GM12891 (cell line): ENCODE data around the gene CAMK1G.

ENCODE experiments used
- DNase-seq: peaks from one replicate; pipeline ENCODE4 v3.0.0; 2011; ENCODE audit warnings: low spot score; ENCODE audit not compliant: insufficient read length
- FAIRE-seq: peaks from 2 replicates; lab custom pipeline; 2011; peaks lifted over from hg19 to GRCh38; lab: Jason Lieb, UNC
- PAX5 ChIP-seq: IDR thresholded peaks from 2 replicates; pipeline ENCODE4 v1.6.1; 2011; ENCODE audit warnings: low read length, moderate library complexity, mild to moderate bottlenecking; ENCODE audit not compliant: insufficient read depth, severe bottlenecking
- POLR2A ChIP-seq: IDR thresholded peaks from 2 replicates; pipeline ENCODE4 v1.6.1; 2011; ENCODE audit warnings: low read depth, low read length, control low read depth
- POLR2AphosphoS5 ChIP-seq: IDR thresholded peaks from 2 replicates; pipeline ENCODE4 v1.6.1; 2011; ENCODE audit warnings: low read depth, low read length, control low read depth
- POU2F2 ChIP-seq: IDR thresholded peaks from 2 replicates; pipeline ENCODE4 v1.6.1; 2011; ENCODE audit warnings: low read depth, mild to moderate bottlenecking, control low read depth, low read length, moderate library complexity
- SPI1 ChIP-seq: IDR thresholded peaks from 2 replicates; pipeline ENCODE4 v1.6.1; 2011; ENCODE audit warnings: low read depth, low read length, control low read depth
- TAF1 ChIP-seq: IDR thresholded peaks from 2 replicates; pipeline ENCODE4 v1.6.1; 2011; ENCODE audit warnings: low read depth, low read length, control low read depth

The CAMK1G gene

DNA sequence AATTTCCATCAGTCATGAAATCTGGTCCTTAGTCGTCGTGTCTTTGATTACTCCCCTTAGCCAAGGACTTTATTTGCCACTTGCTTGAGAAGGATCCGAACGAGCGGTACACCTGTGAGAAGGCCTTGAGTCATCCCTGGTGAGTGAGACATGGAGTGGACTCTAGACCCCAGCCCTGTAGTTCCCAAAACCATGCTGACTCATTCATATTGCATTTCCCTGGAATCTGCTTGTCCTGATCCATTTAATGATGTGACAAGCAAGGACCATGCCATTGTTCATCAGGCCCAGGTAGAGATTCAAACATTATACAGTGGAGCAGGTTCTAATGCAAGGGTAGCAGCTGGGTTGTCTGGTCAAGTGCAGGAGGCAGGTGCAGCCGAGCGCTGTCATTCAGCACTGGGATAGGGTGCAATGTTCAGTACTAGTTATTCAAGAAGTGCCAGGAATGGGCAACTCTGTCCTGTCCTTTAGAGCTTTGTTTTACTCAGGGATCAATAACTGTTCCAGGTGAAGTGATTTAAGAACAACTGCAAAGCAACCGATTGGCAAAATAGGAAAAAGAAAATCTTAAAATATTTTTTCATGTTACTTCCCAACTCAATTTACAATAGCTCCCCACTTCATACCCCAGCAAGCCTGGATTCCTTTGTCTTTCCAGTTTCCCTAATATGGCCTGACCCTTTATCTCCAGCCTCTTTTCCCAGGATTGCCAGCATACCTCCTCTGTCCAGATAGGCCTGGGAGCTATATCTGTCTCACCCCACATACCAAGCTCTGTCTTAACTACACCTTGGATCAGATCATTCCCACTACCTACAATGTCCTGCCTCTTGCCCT is 26.5 kb downstream of the CAMK1G start:
- no peak for FAIRE-seq
- TF ChIP-seq SPI1 (no peak), TAF1 (no peak), POLR2AphosphoS5 (no peak), PAX5 (no peak), POLR2A (no peak), POU2F2 (no peak)
- no peak for DNase-seq

DNA sequence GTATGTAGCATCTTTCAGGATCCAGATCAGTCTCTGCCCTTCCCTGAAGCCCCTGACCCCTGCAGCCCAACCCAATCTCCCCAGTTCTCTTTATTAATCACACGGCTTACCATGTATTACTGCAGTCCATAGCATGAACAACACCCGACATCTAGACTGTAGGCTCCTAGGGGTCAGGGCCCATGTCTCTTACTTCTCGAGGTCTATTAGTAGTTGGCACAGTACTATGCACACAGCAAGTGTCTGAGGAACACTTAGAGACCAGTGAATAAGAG is 27.1 kb downstream of the CAMK1G start:
- no peak for TF ChIP-seq PAX5
- TF ChIP-seq POU2F2: no peak
- no peak for TF ChIP-seq POLR2A
- TF ChIP-seq TAF1: no peak
- no peak for TF ChIP-seq SPI1
- TF ChIP-seq POLR2AphosphoS5: no peak
- DNase-seq (no peak), FAIRE-seq (no peak)

DNA sequence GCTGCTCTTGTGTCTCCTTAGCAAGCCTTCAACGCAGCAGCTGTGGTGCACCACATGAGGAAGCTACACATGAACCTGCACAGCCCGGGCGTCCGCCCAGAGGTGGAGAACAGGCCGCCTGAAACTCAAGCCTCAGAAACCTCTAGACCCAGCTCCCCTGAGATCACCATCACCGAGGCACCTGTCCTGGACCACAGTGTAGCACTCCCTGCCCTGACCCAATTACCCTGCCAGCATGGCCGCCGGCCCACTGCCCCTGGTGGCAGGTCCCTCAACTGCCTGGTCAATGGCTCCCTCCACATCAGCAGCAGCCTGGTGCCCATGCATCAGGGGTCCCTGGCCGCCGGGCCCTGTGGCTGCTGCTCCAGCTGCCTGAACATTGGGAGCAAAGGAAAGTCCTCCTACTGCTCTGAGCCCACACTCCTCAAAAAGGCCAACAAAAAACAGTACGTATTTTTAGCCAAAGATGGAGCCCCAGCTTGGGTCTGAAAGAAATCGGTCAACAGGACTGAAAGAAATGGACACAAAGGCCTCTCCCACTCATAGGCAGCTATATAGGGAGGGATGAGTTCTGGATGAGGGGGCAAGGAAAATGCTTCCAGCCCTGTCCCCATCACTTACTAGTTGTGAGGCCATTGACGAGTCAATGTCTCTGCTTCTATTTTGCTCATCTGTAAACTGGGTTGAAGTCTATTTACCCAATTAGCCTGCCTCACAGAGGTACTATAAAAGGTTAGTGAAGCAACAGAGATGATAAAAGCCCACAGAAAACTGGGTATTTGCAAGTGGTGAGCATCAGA is 28.5 kb downstream of the CAMK1G start:
- no peak for FAIRE-seq
- TF ChIP-seq POLR2A (no peak), SPI1 (no peak), PAX5 (no peak), TAF1 (no peak), POLR2AphosphoS5 (no peak), POU2F2 (no peak)
- no peak for DNase-seq

DNA sequence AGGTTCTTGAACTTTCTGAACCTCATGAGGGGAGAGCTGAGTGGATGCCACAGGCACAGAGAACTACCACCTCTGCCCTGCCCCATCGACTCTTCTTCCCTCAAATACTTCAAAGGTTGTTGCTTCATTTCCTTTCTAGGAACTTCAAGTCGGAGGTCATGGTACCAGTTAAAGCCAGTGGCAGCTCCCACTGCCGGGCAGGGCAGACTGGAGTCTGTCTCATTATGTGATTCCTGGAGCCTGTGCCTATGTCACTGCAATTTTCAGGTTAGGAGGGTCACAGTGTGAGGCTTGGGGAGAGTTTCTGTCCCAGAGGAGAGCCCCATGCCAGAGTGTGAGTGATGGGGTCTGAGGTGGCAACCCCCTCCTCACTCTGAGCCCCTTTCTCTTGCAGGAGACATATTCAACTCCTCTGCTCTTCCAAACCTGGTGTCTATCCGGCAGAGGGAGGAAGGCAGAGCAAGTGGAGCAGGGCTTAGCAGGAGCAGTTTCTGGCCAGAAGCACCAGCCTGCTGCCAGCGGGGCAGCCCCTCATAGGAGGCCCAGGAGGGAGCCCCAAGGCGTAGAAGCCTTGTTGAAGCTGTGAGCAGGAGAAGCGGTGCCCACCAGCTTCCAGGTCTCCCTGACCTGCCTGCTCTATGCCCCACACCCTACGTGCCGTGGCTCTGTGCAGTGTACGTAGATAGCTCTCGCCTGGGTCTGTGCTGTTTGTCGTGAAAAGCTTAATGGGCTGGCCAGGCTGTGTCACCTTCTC is 29.3 kb downstream of the CAMK1G start:
- DNase-seq: no peak
- no peak for TF ChIP-seq POLR2AphosphoS5
- TF ChIP-seq POLR2A: no peak
- TF ChIP-seq TAF1: no peak
- TF ChIP-seq PAX5: no peak
- TF ChIP-seq POU2F2: no peak
- TF ChIP-seq SPI1: no peak
- no peak for FAIRE-seq

DNA sequence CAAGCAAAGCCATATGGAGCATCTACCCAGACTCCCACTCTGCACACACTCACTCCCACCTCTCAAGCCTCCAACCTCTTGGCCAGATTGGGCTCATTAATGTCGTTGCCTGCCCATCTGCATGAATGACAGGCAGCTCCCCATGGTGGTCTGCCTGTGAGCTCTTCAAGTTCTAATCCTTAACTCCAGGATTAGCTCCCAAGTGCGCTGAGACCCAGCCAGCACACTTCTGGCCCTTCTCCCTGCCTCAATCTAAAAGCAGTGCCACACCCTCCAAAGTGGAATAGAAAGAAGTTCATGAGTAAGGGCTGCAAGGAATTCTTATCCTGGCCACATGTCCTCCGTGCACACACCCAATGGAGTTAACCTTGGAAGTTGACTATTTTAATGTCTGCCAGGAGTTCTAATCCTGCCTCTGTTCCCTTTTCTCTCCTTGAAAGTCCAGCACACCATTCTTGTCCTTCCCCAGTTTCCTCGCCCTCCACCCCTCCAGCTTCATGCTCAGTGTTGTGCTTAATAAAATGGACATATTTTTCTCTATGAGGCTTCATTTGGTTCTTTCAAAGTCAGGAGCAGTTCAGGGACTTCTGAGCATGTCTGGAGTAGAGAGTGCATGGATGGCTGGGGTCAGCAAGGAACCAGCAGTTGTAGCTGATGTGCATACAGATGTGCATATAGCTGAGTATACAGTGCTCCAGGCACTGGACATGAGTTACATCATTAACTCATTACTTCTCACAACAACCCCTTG is 30.1 kb downstream of the CAMK1G start:
- DNase-seq: no peak
- no peak for FAIRE-seq
- TF ChIP-seq PAX5: no peak
- no peak for TF ChIP-seq POLR2AphosphoS5
- TF ChIP-seq SPI1: no peak
- TF ChIP-seq TAF1: no peak
- no peak for TF ChIP-seq POU2F2
- no peak for TF ChIP-seq POLR2A

DNA sequence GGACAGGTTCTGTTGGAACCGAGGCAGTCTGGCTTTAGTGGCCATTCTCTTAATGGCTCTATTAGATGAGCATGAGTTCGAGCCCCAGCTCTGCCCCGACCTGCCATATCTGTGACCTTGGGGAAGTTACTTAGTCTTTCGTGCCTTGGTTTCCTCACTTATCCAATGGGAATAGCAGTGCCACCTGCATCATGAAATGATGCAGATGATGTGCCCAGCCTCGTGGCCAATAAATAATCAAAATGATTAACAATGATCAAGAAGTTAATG is 30.6 kb downstream of the CAMK1G start:
- TF ChIP-seq PAX5 (no peak), TAF1 (no peak), POLR2AphosphoS5 (no peak), SPI1 (no peak), POU2F2 (no peak), POLR2A (no peak)
- DNase-seq (no peak), FAIRE-seq (no peak)

DNA sequence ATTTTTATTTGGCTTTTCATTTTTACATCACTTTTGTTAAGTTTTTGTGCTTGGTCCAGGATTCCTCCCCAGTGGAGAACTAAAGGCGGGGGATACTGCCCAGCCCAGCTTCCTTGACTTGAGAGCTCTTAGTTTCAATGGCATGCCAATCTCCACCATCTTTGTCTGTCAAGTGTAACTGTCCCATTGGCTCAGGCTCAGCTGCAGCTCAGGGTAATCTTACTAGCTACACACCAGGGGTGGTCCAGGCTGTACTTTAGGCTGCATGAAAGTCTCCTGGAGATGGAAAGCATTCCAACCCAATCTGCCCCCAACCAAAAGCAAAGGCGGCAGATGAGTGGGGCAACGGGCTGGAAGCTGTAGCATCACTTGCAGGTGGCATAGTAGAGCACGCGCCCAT is 31.4 kb downstream of the CAMK1G start:
- TF ChIP-seq PAX5 (no peak), TAF1 (no peak), POLR2AphosphoS5 (no peak), POLR2A (no peak), SPI1 (no peak)
- DNase-seq (no peak), FAIRE-seq (no peak)

DNA sequence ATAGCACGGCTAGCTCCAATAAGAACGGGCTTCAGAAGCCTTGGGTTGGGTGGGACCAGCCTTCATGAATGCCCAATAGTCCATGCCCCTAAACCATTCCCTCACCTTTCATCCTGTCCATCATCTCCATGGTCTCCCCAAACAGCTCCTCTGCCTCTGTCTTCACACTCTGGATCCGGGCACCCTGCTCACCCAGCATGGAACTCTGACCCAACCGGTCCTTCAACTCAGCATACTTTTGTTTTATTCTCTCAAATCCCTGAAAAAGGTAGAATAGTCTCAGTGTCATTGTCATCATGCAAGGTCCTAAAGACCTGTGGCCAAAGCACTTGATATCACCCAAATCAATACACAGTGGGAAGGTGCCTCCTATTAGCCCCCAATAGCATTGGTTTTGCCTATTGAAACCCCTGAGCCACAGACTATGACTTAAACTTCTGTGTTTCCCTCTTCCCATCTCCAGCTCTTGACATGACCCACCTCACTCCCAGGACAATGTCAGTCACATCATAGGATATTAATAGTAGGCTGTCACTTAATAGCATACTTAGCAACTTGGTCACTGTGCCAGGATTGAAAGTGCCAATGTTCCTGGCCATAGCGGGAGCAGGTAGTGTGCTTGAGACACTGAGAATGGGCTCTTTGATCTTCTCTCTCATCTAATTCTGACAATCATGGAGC is 33.0 kb downstream of the CAMK1G start:
- FAIRE-seq (no peak), DNase-seq (no peak)
- TF ChIP-seq POLR2A: no peak
- no peak for TF ChIP-seq SPI1
- no peak for TF ChIP-seq PAX5
- no peak for TF ChIP-seq POU2F2
- TF ChIP-seq POLR2AphosphoS5: no peak
- TF ChIP-seq TAF1: no peak
